ENCODE measurements around the gene FMO2. TPM values are rescaled to one million over a fixed set of nuclear protein-coding genes. Genes with fewer than 3 reads are reported as not detected.

Gene FMO2
- total and polyA plus RNA-seq, 10 of the 15 experiments (the other 5 are each of a cell fraction or from before 2014, with no cell fraction given), result not detected

GRCh38 chr1:171161431-171161830, 23.7 kb upstream of the FMO2 start:
- POLR2A ChIA-PET, result no interaction called here
- in situ Hi-C loops (cut with MboI), result no loop called here

More at GRCh38 chr1:171161431-171161830, 23.7 kb upstream of the FMO2 start:
- Histone ChIP-seq H2AFZ (ENCODE audit: control insufficient read depth, low read depth, low read length) (no peak overlapping the region), H3K36me3 (ENCODE audit: control insufficient read depth in 2 of 2, insufficient read depth in 2 of 2, low read length in 1 of 2) (no peaks in the 10 kb centered on the region), H4K20me1 (ENCODE audit: control insufficient read depth, insufficient read depth) (no peaks in the 10 kb centered on the region), H3K4me3 (no peak overlapping the region), H3K9ac (ENCODE audit: control insufficient read depth, insufficient read depth, low read length) (no peak overlapping the region), H3K4me1 (ENCODE audit: control insufficient read depth, insufficient read depth, low read length) (no peaks in the 10 kb centered on the region), H3K9me3 (replicated peaks; ENCODE audit: control insufficient read depth, insufficient read depth, low read length) (no peaks in the 10 kb centered on the region), H3K27ac (ENCODE audit: control insufficient read depth, insufficient read depth) (no peak overlapping the region), H3K27me3 (replicated peaks in 1 of 2; ENCODE audit: control insufficient read depth in 2 of 2, insufficient read depth in 2 of 2, low read length in 1 of 2) (no peaks in the 10 kb centered on the region), H3K4me2 (ENCODE audit: control insufficient read depth, insufficient read depth) (no peak overlapping the region), H3K79me2 (ENCODE audit: control insufficient read depth, insufficient read depth, low read length) (no peaks in the 10 kb centered on the region)
- ChIA-PET RAD21 (ENCODE audit: unreplicated experiment) (no interaction called here), SMC1A (ENCODE audit: uncharacterized antibody, unreplicated experiment) (no interaction called here), CTCF (no interaction called here)
- TF ChIP-seq PML (IDR thresholded peaks at IDR 0.05; ENCODE audit: low read length) (no peak), MEF2A (IDR thresholded peaks at IDR 0.05; ENCODE audit: insufficient read depth, low read depth, low read length) (no peak), CBFB (IDR thresholded peaks at IDR 0.05; ENCODE audit: low read depth) (no peak), RBBP5 (conservative IDR thresholded peaks at IDR 0.05) (no peak), NFYB (IDR thresholded peaks at IDR 0.05; ENCODE audit: insufficient read depth, low read depth, low read length) (no peak), CBX5 (IDR thresholded peaks at IDR 0.05; ENCODE audit: low read depth) (no peak), TAF1 (IDR thresholded peaks at IDR 0.05; ENCODE audit: borderline replicate concordance, low read depth, low read length) (no peak), ZNF622 (IDR thresholded peaks at IDR 0.05) (no peak), MYB (IDR thresholded peaks at IDR 0.05; ENCODE audit: borderline replicate concordance, low read depth, low read length) (no peak), MLLT1 (IDR thresholded peaks at IDR 0.05) (no peak), HDAC6 (IDR thresholded peaks at IDR 0.05; ENCODE audit: unreplicated experiment) (no peak)
- TF ChIP-seq, protein P1, sequence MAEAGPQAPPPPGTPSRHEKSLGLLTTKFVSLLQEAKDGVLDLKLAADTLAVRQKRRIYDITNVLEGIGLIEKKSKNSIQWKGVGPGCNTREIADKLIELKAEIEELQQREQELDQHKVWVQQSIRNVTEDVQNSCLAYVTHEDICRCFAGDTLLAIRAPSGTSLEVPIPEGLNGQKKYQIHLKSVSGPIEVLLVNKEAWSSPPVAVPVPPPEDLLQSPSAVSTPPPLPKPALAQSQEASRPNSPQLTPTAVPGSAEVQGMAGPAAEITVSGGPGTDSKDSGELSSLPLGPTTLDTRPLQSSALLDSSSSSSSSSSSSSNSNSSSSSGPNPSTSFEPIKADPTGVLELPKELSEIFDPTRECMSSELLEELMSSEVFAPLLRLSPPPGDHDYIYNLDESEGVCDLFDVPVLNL (IDR thresholded peaks at IDR 0.05; ENCODE audit: low read depth, low read length), result no peak
- TF ChIP-seq, protein P2, sequence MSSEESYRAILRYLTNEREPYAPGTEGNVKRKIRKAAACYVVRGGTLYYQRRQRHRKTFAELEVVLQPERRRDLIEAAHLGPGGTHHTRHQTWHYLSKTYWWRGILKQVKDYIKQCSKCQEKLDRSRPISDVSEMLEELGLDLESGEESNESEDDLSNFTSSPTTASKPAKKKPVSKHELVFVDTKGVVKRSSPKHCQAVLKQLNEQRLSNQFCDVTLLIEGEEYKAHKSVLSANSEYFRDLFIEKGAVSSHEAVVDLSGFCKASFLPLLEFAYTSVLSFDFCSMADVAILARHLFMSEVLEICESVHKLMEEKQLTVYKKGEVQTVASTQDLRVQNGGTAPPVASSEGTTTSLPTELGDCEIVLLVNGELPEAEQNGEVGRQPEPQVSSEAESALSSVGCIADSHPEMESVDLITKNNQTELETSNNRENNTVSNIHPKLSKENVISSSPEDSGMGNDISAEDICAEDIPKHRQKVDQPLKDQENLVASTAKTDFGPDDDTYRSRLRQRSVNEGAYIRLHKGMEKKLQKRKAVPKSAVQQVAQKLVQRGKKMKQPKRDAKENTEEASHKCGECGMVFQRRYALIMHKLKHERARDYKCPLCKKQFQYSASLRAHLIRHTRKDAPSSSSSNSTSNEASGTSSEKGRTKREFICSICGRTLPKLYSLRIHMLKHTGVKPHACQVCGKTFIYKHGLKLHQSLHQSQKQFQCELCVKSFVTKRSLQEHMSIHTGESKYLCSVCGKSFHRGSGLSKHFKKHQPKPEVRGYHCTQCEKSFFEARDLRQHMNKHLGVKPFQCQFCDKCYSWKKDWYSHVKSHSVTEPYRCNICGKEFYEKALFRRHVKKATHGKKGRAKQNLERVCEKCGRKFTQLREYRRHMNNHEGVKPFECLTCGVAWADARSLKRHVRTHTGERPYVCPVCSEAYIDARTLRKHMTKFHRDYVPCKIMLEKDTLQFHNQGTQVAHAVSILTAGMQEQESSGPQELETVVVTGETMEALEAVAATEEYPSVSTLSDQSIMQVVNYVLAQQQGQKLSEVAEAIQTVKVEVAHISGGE (CRISPR knock-in tag; IDR thresholded peaks at IDR 0.05), result no peak
- TF ChIP-seq, protein P3, sequence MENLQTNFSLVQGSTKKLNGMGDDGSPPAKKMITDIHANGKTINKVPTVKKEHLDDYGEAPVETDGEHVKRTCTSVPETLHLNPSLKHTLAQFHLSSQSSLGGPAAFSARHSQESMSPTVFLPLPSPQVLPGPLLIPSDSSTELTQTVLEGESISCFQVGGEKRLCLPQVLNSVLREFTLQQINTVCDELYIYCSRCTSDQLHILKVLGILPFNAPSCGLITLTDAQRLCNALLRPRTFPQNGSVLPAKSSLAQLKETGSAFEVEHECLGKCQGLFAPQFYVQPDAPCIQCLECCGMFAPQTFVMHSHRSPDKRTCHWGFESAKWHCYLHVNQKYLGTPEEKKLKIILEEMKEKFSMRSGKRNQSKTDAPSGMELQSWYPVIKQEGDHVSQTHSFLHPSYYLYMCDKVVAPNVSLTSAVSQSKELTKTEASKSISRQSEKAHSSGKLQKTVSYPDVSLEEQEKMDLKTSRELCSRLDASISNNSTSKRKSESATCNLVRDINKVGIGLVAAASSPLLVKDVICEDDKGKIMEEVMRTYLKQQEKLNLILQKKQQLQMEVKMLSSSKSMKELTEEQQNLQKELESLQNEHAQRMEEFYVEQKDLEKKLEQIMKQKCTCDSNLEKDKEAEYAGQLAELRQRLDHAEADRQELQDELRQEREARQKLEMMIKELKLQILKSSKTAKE (IDR thresholded peaks at IDR 0.05; ENCODE audit: low read depth, poor library complexity, severe bottlenecking), result no peak
- TF ChIP-seq, protein P4, sequence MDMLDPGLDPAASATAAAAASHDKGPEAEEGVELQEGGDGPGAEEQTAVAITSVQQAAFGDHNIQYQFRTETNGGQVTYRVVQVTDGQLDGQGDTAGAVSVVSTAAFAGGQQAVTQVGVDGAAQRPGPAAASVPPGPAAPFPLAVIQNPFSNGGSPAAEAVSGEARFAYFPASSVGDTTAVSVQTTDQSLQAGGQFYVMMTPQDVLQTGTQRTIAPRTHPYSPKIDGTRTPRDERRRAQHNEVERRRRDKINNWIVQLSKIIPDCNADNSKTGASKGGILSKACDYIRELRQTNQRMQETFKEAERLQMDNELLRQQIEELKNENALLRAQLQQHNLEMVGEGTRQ (IDR thresholded peaks at IDR 0.05; ENCODE audit: borderline replicate concordance, low read depth, low read length), result no peak
- BruUV-seq (replicated peaks), result no TSS peak
- no peak for ATAC-seq
- FAIRE-seq, result no peak
- intact Hi-C loops (cut with micrococcal nuclease; ENCODE audit: unreplicated experiment), result no loop called here
- DNase-seq (ENCODE audit: low read depth, low spot score), result no peak

Measured in GM12878 (cell line).